HEK293 (cell line): Measurements from ENCODE around the gene MEGF8.

Experiments
- CTCF ChIA-PET: fragments of 350-600 bp; formaldehyde crosslinking; extraction: SDS; loops from one replicate; lab custom pipeline; 2021; ENCODE audit warnings: antibody characterized with exemption; lab: Yijun Ruan, JAX
- POLR2A ChIA-PET: fragments of 300-600 bp; formaldehyde crosslinking; extraction: SDS; loops from one replicate; lab custom pipeline; 2020; ENCODE audit warnings: antibody characterized with exemption, inconsistent platforms; lab: Yijun Ruan, JAX
- H3K27ac ChIP-seq: fragments of 200-500 bp; sonication (Bioruptor generic); 2 replicates; pipeline ENCODE4 v1.5.1; 2014; ENCODE audit warnings: low read depth, low read length, control low read depth, inconsistent platforms; ENCODE audit errors: extremely low read depth
- H3K36me3 ChIP-seq, 2 experiments: fragments of 200-500 bp in 1 of 2; sonication (Bioruptor generic) in 1 of 2; 1 replicate in 1 of 2; 2 replicates in 1 of 2; pipeline ENCODE4 v1.5.1; 2014 to 2017; ENCODE audit warnings: inconsistent platforms in 2 of 2, low read length in 2 of 2; ENCODE audit not compliant: control insufficient read depth in 2 of 2, insufficient read depth in 1 of 2
- H3K4me1 ChIP-seq: fragments of 200-500 bp; sonication (Bioruptor generic); 2 replicates; pipeline ENCODE4 v1.5.1; 2014; ENCODE audit warnings: mild to moderate bottlenecking, low read length, inconsistent platforms; ENCODE audit not compliant: control insufficient read depth, insufficient read depth
- H3K4me3 ChIP-seq: 2 replicates; pipeline ENCODE4 v1.5.1; 2011; ENCODE audit warnings: low read depth, mild to moderate bottlenecking, control low read depth, low read length, moderate library complexity
- H3K9me3 ChIP-seq: fragments of 200-500 bp; sonication (Bioruptor generic); 2 replicates; pipeline ENCODE4 v1.5.1; 2014; ENCODE audit warnings: low read depth, low read length, inconsistent platforms; ENCODE audit not compliant: control insufficient read depth, insufficient read depth
- BCL11B ChIP-seq: fragments of 450-650 bp; formaldehyde crosslinking; IDR thresholded peaks from 2 replicates; pipeline ENCODE4 v1.5.1; 2016; ENCODE audit warnings: low read depth, missing biosample characterization, missing genetic modification characterization
- PRDM1 ChIP-seq: fragments of 450-650 bp; formaldehyde crosslinking; IDR thresholded peaks from 2 replicates; pipeline ENCODE4; 2016; ENCODE audit warnings: missing biosample characterization, missing genetic modification characterization
- PRDM6 ChIP-seq: fragments of 450-650 bp; formaldehyde crosslinking; IDR thresholded peaks from 2 replicates; pipeline ENCODE4 v1.5.1; 2017; ENCODE audit warnings: missing biosample characterization, missing genetic modification characterization
- SETDB1 ChIP-seq: IDR thresholded peaks from one replicate; pipeline ENCODE4 v1.6.1; 2017; ENCODE audit warnings: mild to moderate bottlenecking, low read length, moderate library complexity, mixed read lengths; ENCODE audit not compliant: insufficient read length
- SP2 ChIP-seq: fragments of 450-650 bp; formaldehyde crosslinking; IDR thresholded peaks from 2 replicates; pipeline ENCODE4 v1.5.1; 2016; ENCODE audit warnings: missing biosample characterization, missing genetic modification characterization
- YY2 ChIP-seq: fragments of 450-650 bp; formaldehyde crosslinking; IDR thresholded peaks from 2 replicates; pipeline ENCODE4 v1.5.1; 2016; ENCODE audit warnings: missing biosample characterization, missing genetic modification characterization
- ZBTB17 ChIP-seq: fragments of 450-650 bp; formaldehyde crosslinking; IDR thresholded peaks from 2 replicates; pipeline ENCODE4 v1.5.1; 2016; ENCODE audit warnings: missing biosample characterization, missing genetic modification characterization
- ZBTB20 ChIP-seq: fragments of 450-650 bp; formaldehyde crosslinking; IDR thresholded peaks from 2 replicates; pipeline ENCODE4 v1.5.1; 2016; ENCODE audit warnings: missing biosample characterization, missing genetic modification characterization
- ZBTB7A ChIP-seq: fragments of 450-650 bp; formaldehyde crosslinking; IDR thresholded peaks from 2 replicates; pipeline ENCODE4 v1.5.1; 2016; ENCODE audit warnings: low read depth, missing biosample characterization, missing genetic modification characterization
- ZBTB8A ChIP-seq: fragments of 450-650 bp; formaldehyde crosslinking; IDR thresholded peaks from 2 replicates; pipeline ENCODE4 v1.5.1; 2016; ENCODE audit warnings: missing biosample characterization, missing genetic modification characterization
- ZNF175 ChIP-seq: fragments of 450-650 bp; formaldehyde crosslinking; IDR thresholded peaks from 2 replicates; pipeline ENCODE4 v1.5.1; 2016; ENCODE audit warnings: missing biosample characterization, missing genetic modification characterization
- ZNF366 ChIP-seq: fragments of 450-650 bp; formaldehyde crosslinking; conservative IDR thresholded peaks from 2 replicates; pipeline ENCODE4 v1.5.1; 2016; ENCODE audit warnings: missing biosample characterization, missing genetic modification characterization
- ZNF391 ChIP-seq: fragments of 450-650 bp; formaldehyde crosslinking; IDR thresholded peaks from 2 replicates; pipeline ENCODE4 v1.5.1; 2016; ENCODE audit warnings: low read depth, missing biosample characterization, missing genetic modification characterization, borderline replicate concordance
- ZNF623 ChIP-seq: fragments of 450-650 bp; formaldehyde crosslinking; IDR thresholded peaks from 2 replicates; pipeline ENCODE4 v1.5.1; 2016; ENCODE audit warnings: missing biosample characterization, missing genetic modification characterization
- ZNF654 ChIP-seq: fragments of 450-650 bp; formaldehyde crosslinking; IDR thresholded peaks from 2 replicates; pipeline ENCODE4 v1.5.1; 2016; ENCODE audit warnings: low read depth, missing biosample characterization, missing genetic modification characterization
- ZNF658 ChIP-seq: fragments of 450-650 bp; formaldehyde crosslinking; IDR thresholded peaks from 2 replicates; pipeline ENCODE4; 2016; ENCODE audit warnings: missing biosample characterization, missing genetic modification characterization
- ZNF707 ChIP-seq: fragments of 450-650 bp; formaldehyde crosslinking; IDR thresholded peaks from 2 replicates; pipeline ENCODE4 v1.5.1; 2016; ENCODE audit warnings: missing biosample characterization, missing genetic modification characterization
- ZNF76 ChIP-seq: fragments of 450-650 bp; formaldehyde crosslinking; IDR thresholded peaks from 2 replicates; pipeline ENCODE4; 2016; ENCODE audit warnings: low read depth, missing biosample characterization, missing genetic modification characterization, borderline replicate concordance
- ZSCAN23 ChIP-seq: fragments of 450-650 bp; formaldehyde crosslinking; IDR thresholded peaks from 2 replicates; pipeline ENCODE4 v1.5.1; 2016; ENCODE audit warnings: missing biosample characterization, missing genetic modification characterization
- TF ChIP-seq, protein P1 (sequence below): fragments of 450-650 bp; formaldehyde crosslinking; IDR thresholded peaks from 2 replicates; pipeline ENCODE4 v1.5.1; 2016; ENCODE audit warnings: missing biosample characterization, missing genetic modification characterization
- TF ChIP-seq, protein P2 (sequence below): fragments of 450-650 bp; formaldehyde crosslinking; IDR thresholded peaks from 2 replicates; pipeline ENCODE4 v1.5.1; 2016; ENCODE audit warnings: missing biosample characterization, missing genetic modification characterization
- TF ChIP-seq, protein P3 (sequence below): fragments of 450-650 bp; formaldehyde crosslinking; IDR thresholded peaks from 2 replicates; pipeline ENCODE4 v1.5.1; 2016; ENCODE audit warnings: missing biosample characterization, missing genetic modification characterization, borderline replicate concordance

MEGF8 gene

DNA sequence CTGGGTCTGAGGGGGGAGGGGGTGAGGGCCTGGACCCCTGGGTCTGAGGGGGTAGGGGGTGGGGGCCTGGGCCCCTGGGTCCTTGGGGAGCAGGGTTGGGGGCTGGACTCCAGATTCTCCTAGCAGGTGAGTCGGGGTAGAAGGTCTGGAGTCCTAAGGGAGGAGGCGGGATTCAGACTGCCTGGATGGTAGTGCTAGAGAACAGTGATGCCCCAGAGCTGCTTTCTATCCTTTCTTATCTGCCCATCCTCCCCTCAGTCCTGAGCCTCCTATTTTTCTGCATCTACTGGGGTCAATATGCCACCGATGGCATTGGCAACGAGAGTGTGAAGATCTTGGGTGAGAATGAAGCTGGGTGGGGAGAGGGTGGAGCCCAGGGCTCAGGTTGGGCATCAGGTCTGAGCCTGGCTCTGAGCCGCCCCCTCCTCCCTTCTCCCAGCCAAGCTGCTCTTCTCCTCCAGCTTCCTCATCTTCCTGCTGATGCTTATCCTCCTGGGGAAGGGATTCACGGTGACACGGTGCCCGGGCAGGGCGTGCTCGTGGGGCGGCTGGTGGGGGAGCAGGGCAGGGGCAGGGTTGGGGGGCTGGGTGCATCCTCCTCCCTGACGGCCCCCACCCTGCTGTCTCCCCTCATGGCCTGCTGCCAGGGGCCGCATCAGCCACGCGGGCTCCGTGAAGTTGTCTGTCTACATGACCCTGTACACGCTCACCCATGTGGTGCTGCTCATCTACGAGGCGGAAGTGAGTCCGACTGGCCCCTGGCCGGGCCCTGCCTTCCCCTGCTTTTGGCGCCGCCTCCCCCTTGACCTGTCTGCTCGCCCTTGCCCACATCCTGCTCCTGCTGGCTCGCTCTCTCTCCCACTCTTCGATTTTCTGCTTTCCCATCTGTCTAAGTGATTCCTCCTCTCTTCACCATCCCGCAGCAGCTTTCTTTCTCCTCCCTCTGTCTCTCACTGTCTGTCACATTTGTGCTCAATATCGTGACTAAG lies 8.9 kb upstream of the MEGF8 start (continued):
- TF ChIP-seq ZBTB20 (tag by site-specific recombination): 0 out of 2 replicates have a peak, but pooled peaks have one; percentile 33
- TF ChIP-seq ZNF366 (tag by site-specific recombination): peak; percentile 30; the same call in 1 of the 2 replicates
- TF ChIP-seq, protein P1, sequence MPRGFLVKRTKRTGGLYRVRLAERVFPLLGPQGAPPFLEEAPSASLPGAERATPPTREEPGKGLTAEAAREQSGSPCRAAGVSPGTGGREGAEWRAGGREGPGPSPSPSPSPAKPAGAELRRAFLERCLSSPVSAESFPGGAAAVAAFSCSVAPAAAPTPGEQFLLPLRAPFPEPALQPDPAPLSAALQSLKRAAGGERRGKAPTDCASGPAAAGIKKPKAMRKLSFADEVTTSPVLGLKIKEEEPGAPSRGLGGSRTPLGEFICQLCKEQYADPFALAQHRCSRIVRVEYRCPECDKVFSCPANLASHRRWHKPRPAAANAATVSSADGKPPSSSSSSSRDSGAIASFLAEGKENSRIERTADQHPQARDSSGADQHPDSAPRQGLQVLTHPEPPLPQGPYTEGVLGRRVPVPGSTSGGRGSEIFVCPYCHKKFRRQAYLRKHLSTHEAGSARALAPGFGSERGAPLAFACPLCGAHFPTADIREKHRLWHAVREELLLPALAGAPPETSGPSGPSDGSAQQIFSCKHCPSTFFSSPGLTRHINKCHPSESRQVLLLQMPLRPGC (tag by site-specific recombination): no peak
- no peak for TF ChIP-seq ZSCAN23 (tag by site-specific recombination)

DNA sequence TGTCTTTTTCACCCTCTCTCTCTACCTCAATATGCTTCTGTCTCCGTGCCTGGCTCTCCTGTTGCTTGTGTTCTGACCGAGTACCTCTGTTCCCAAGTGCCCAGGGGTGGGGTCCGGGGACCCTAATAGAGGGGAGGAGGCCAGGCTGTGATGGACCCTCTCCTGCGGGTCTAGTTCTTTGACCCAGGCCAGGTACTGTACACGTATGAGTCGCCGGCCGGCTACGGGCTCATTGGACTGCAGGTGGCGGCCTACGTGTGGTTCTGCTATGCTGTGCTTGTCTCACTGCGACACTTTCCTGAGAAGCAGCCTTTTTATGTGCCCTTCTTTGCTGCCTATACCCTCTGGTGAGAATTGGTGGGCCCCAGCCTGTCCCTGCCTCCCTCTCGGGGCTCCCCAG lies 7.9 kb upstream of the MEGF8 start:
- POLR2A ChIA-PET: no interaction called here
- Histone ChIP-seq H3K27ac (no peak overlapping the region), H3K4me1 (no peaks in the 10 kb centered on the region; the same call in 1 of the 2 replicates), H3K4me3 (no peak overlapping the region), H3K36me3 (no peaks in the 10 kb centered on the region; a peak in 1 of 3 replicates), H3K9me3 (no peaks in the 10 kb centered on the region)
- CTCF ChIA-PET: no interaction called here
- no peak for TF ChIP-seq ZNF654 (tag by site-specific recombination)
- TF ChIP-seq ZNF175: no peak
- no peak for TF ChIP-seq ZBTB7A (tag by site-specific recombination)

- Histone ChIP-seq H3K4me3 (no peak overlapping the region), H3K9me3 (no peaks in the 10 kb centered on the region)
- TF ChIP-seq ZBTB17 (tag by site-specific recombination) (peak; percentile 35; the same call in 1 of the 2 replicates), ZBTB20 (tag by site-specific recombination) (no peak)
- TF ChIP-seq, all 188 proteins: peak for 1
- peaks cover 13% of the 10 kb centered on the region for H3K4me1 ChIP-seq
- POLR2A ChIA-PET: interaction anchor here (0.6 to 0.9 kb wide), 2 partner anchors 14 to 74 kb away, joined by 3 to 10 read pairs; no protein-coding TSS in a partner anchor
- no peaks in the 10 kb centered on the region; a peak in 1 of 3 replicates for H3K36me3 ChIP-seq
- H3K27ac ChIP-seq: no peak overlapping the region
- CTCF ChIA-PET: interaction anchor here (0.5 to 2.8 kb wide), 11 partner anchors 8 to 214 kb away, joined by 3 to 31 read pairs (median 3); no protein-coding TSS in a partner anchor
These were observed 3.1 kb upstream of the MEGF8 start for GRCh38 chr19:42322305-42322704.

DNA sequence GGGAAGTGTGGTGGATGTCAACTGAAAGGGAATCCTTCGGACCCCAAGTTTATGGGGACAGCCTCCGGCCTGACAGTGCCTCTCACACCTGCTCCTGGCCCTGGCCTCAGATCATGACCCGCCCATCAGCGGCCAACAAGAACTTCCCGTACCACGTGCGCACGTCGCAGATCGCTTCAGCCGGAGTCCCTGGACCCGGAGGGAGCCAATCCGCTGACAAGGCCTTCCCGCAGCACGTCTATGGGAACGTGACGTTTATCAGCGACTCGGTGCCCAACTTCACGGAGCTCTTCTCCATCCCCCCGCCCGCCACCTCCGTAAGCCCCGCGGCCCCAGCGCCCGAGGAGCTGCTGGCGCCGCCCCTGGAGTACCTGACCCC lies 2.0 kb upstream of the MEGF8 start:
- CTCF ChIA-PET: interaction anchor here (0.9 to 2.8 kb wide), 6 partner anchors 18 to 215 kb away, joined by 3 to 31 read pairs (median 4); partner anchors contain the start of gene PAFAH1B3
- H3K4me1 ChIP-seq: peaks cover 23% of the 10 kb centered on the region
- no peaks in the 10 kb centered on the region for H3K9me3 ChIP-seq
- no peak overlapping the region for H3K4me3 ChIP-seq
- H3K27ac ChIP-seq: no peak overlapping the region
- POLR2A ChIA-PET: interaction anchor here (0.5 to 1.5 kb wide), 2 partner anchors 19 to 77 kb away, joined by 4 to 5 read pairs; no protein-coding TSS in a partner anchor
- no peaks in the 10 kb centered on the region; a peak in 1 of 3 replicates for H3K36me3 ChIP-seq
- no peak for TF ChIP-seq SETDB1
- no peak for TF ChIP-seq YY2 (tag by site-specific recombination)
- TF ChIP-seq ZBTB8A: no peak
- TF ChIP-seq ZNF76: no peak
- no peak for TF ChIP-seq PRDM1
- TF ChIP-seq, protein P2, sequence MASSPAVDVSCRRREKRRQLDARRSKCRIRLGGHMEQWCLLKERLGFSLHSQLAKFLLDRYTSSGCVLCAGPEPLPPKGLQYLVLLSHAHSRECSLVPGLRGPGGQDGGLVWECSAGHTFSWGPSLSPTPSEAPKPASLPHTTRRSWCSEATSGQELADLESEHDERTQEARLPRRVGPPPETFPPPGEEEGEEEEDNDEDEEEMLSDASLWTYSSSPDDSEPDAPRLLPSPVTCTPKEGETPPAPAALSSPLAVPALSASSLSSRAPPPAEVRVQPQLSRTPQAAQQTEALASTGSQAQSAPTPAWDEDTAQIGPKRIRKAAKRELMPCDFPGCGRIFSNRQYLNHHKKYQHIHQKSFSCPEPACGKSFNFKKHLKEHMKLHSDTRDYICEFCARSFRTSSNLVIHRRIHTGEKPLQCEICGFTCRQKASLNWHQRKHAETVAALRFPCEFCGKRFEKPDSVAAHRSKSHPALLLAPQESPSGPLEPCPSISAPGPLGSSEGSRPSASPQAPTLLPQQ: no peak
- TF ChIP-seq ZNF658 (tag by site-specific recombination): no peak
- TF ChIP-seq ZNF623 (tag by site-specific recombination): no peak
- TF ChIP-seq, protein P3, sequence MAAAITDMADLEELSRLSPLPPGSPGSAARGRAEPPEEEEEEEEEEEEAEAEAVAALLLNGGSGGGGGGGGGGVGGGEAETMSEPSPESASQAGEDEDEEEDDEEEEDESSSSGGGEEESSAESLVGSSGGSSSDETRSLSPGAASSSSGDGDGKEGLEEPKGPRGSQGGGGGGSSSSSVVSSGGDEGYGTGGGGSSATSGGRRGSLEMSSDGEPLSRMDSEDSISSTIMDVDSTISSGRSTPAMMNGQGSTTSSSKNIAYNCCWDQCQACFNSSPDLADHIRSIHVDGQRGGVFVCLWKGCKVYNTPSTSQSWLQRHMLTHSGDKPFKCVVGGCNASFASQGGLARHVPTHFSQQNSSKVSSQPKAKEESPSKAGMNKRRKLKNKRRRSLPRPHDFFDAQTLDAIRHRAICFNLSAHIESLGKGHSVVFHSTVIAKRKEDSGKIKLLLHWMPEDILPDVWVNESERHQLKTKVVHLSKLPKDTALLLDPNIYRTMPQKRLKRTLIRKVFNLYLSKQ (tag by site-specific recombination): no peak
- no peak for TF ChIP-seq PRDM6 (tag by site-specific recombination)
- TF ChIP-seq ZNF707 (tag by site-specific recombination): no peak
- no peak for TF ChIP-seq ZBTB17 (tag by site-specific recombination)
- no peak for TF ChIP-seq BCL11B
- no peak for TF ChIP-seq ZNF391
- TF ChIP-seq SP2 (tag by site-specific recombination): no peak
